Stimulated activated CD4-positive, alpha-beta T cell treated with anti-CD3 and anti-CD28 coated beads, Interleukin-15, amount 100 ng/mL, for 1 hour (primary cell): ENCODE measurements around the gene MTCL1.

Experiments used
- DNase-seq, 2 donors: peaks; one replicate each; pipeline ENCODE4 v3.0.0-alpha.2; 2020; ENCODE audit warnings: low read depth in 1 of 2, low spot score in 1 of 2

Gene MTCL1

DNA sequence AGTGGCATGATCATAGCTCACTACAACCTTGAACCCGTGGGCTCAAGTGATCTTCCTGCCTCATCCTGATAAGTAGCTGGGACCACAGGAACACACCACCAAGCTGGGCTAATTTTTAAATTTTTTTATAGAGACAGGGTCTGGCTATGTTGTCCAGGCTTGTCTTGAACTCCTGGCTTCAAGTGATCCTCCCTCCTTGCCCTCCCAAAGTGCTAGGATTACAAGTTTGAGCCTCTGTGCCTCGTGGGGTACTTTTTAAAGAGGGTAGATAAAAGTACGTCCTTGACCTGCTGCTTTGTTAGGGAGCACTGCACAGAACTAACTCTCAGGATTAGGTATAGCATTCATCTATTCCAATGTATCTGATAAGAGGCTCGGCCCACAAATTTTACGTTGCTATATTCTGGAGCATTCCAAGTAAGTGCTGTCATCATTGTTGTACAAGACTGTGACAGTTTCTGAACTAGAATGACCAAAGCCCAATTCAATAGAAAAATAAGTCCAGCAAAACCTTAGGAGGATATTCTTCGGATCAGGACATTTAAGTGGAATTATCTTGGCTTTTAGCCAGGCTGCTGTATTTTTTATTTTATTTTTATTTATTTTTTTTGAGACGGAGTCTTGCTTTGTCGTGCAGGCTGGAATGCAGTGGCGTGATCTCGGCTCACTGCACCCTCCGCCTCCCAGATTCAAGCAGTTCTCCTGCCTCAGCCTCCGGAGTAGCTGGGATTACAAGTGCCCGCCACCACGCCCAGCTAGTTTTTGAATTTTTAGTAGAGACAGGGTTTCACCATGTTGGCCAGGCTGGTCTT lies 4.1 kb downstream of the MTCL1 start:
- no peak for DNase-seq

DNA sequence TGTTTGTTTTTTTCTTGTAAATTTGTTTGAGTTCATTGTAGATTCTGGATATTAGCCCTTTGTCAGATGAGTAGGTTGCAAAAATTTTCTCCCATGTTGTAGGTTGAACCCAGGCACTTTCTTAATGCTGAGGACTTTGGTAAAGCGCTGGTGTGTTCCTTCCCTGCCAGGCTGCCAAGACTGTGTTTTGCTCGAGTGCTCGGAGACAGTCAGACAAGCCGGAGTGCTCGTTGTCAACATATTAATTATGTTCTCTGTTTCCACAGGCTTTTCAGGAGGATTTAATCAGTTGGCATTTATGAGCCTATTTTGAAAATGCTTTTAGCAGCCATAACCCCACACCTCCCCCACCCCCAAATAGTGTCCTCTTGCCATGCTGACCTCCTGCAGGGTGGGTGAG lies 6.4 kb downstream of the MTCL1 start:
- no peak for DNase-seq

DNA sequence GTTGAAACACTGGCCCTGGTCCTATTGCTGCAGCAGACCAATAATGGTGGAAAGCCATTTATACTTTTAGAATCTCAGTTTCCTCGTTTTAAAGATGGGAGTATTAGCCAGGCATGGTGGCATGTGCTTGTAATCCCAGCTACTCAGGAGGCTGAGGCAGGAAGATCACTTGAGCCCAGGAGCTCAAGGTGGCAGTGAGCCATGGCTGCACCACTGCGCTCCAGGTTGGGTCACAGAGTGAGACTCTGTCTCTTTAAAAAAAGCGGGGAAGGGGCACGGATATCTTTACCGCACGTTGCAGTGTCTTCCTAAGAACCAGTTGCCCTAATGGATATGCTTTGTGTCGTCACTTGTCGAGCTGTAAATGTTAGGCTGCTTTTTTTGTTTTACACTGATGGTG lies 8.3 kb downstream of the MTCL1 start:
- DNase-seq: no peak

DNA sequence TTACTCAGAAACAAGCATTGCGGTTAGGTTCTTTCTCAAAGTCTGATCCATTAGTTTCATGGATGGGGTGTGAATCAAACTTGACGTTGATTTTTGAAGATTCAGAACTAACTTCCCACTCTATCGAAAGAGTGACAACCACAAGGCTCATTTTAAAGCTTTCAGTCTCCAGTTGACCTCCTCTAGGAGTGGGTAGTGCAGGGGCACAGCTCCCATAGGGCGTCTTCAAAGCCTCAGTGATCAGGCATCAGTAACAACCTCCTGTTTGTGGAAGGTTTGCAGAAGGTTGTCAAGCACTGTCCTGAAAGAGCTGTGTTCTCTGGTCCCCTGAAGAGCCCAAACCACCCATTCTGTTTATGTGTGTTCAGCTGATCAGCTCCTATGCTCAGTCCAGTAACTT lies 10.2 kb downstream of the MTCL1 start:
- no peak for DNase-seq

DNA sequence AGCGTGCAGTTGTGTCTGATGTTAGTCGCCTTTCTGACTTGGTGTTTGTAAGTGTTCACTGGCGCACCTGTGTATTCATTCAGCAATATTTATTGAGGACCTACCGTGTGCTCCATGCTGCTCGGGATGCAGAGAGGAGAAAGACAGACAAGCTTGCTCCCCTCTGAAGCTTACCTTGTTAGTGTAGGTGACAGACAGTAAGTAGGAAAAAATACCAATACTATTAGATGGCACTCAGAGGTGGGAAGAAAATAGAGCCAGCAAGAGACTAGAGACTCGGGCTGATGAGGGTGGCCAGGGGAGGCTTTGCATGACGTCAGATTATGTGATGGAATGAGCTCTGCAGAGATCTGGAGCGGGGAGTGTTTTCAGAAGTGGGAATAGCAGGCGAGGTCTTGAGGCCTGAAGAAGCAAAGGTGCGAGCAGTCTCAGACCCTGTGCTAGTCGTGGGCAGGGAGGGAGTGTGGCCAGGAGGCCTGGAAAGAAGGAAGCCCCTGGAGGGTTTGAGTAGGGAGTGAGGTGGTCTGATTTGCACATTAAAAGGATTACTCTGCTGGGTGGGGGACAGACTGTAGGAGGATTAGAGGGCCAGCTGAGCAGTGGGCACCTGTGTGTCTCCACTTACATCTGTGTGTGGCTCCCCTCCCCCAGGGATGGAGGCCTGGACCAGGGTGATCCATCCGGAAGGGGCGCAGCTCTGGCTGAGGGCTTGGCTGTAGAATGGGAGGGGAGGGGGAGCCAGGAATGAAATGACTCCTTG lies 11.8 kb downstream of the MTCL1 start:
- DNase-seq: no peak

DNA sequence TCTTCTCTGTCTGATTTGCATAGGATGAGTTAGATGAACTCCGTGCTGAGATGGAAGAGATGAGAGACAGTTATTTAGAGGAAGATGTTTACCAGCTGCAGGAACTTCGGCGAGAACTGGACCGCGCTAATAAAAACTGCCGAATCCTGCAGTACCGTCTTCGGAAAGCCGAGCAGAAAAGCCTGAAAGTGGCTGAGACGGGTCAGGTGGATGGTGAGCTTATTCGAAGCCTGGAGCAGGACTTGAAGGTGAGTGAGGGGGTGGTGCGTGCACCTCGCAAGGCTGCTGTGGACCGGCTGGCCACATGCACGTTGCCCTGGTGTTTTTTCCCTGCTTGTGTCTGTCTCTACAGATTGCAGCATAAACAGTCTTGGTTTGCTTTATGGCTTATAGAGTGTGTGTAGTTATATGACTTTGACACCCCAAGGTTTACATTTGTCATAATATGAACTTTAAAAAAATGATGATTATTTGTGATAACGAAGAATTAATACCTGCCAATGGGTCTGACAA lies 13.1 kb downstream of the MTCL1 start:
- no peak for DNase-seq

DNA sequence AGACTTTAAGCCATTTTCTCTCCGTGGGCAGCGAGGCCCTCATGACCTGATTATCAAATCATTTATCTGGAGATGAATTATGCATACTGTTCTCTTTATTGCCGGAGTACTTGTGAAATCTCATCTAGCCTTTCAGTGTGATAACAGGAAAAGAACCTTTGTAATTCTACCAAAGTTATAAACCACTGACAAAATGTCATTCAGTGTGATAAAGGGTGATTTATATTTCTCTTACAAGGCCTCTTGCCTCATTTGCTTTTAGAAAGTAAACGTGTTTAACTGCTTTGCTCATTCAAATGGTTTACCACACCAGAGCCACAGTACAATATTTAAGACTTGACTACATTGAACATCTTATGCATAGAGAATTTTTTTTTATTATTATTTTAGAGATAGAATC lies 13.8 kb downstream of the MTCL1 start:
- no peak for DNase-seq

DNA sequence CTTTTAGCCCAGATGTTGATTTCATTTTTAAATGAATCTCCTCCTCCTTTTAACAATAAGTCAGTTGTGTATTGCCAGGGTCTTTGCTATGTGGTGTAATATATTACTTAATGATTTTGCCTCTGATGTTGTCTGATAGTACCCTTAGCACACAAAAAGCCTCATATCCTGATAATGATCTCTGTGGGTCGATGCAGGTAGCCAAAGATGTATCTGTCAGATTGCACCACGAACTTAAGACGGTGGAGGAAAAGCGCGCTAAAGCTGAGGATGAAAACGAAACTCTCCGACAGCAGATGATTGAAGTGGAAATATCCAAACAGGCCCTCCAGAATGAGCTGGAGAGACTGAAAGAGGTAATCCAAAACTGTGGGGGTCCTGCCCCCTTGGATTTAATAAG lies 14.8 kb downstream of the MTCL1 start:
- no peak for DNase-seq

DNA sequence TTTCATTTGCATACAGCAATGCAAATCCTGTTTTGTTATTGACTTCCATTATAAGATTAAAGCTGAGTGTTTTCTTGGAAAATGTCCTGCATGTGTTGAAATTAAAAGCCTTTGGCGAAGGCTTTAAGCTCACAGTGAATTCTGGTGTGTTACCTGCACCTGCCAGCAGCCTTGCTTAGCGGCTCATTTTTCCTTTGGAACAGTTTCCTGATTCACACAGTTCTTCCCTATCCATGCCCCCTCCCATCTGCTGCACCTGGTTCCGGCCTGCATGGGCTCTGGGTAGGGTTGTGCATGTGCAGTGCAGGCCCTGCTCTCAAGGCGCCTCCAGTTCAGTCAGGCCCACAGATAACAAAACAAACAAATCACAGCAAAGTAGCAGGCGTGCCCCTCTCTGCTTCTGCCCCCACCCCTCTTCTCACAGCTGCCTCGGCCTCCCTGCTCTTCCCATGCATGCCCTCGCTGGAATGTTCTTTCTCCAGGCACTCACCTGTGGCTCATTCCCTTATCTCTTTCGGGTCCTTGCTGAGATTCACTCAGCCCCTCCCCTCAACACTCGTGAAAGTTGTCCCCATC lies 15.8 kb downstream of the MTCL1 start:
- DNase-seq: no peak

DNA sequence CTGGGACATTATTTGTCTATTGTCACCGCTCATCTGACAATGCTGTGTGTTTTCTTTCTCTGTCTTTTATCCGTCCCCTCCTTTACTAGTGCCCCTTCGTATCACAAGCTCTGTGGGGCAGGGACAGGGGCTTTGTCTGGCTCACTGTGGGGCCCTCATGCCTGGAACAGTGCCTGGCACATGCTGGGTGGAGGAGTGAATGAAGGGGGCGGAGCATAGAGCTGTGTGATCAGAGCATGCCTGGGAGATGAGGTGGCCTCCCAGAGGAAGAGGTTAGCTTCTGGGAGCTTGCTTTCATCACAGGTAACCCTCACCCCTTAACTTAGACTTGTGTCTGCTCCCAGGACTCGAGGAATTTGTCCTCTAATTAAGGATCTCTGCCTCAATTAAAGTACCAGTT lies 16.4 kb downstream of the MTCL1 start:
- DNase-seq: no peak

DNA sequence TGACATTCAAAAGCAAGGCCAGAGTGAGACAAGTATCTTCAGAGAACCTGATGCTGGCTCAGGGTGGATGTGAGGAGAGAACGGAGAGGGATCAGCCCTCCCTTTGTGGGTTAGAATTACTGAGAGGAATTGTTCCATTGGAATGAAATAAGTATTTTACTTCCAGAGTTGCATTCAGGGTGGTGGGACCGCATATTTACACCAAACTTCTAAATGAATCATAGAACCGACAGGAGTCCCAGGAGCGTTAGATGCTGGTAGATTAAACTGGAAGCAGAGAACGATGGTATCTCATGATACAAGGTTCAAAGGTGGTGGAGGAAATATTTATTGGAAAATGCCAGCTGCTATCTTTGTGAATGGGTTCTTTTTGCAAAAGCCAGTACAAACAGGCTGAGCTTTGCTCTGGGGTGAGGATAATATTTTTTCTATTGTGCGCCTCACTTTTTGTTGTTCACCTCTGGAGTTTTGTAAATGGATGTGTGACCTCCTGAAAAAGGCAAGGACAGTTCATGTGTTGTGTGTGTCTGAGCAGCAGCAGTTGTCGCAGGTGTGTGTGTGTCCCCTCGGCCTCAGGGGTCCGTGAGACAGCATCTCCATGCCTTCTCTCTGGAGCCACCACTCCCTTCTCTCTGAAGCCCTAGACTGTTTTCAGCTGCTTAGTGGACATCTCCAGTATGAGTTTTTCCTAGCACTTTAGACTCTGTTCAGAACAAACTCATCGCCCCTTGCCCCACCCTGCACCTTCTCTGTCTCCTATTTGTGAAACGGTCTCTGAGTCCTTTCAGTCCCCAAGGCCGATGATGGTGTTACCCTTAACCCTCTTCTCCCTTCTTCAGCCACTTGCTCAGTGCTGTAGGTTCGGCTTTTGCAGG lies 17.8 kb downstream of the MTCL1 start:
- DNase-seq: no peak

DNA sequence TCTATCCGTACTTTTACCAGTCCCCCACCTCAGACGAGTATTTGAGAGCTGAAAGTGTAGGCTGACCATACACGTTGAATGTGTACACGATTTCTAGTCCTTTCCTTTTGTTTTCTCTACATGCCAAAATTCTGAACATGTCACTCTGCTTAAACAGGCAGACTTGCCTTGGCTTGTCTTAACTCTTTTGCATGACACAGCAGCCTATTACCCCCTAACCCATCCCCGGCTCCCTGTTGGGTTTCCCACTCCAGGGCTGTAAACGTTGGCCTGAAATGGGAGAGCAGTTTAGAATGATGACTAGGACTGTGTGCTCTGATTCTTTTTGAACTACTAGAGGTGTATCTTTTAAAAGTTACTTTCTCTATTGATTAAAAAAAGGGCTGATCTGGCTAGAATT lies 19.1 kb downstream of the MTCL1 start:
- DNase-seq: no peak

DNA sequence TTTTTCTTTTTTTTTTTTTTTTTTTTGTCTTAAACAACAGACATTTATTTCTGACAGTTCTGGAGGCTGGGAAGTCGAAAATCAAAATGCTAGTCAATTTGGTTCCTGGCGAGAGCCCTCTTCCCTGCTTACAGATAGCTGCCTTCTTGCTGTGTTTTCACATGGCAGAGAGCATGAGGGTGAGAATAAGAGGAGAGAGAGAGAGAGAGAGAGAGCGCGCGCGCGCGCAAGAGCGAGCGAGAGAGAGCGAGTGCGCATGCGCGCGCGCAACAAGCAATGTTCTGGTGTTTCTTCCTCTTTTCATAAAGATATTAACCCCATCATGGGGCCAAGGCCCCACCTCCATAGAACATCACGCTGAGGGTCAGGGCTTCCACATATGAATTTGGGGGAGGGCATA lies 20.9 kb downstream of the MTCL1 start:
- no peak for DNase-seq

DNA sequence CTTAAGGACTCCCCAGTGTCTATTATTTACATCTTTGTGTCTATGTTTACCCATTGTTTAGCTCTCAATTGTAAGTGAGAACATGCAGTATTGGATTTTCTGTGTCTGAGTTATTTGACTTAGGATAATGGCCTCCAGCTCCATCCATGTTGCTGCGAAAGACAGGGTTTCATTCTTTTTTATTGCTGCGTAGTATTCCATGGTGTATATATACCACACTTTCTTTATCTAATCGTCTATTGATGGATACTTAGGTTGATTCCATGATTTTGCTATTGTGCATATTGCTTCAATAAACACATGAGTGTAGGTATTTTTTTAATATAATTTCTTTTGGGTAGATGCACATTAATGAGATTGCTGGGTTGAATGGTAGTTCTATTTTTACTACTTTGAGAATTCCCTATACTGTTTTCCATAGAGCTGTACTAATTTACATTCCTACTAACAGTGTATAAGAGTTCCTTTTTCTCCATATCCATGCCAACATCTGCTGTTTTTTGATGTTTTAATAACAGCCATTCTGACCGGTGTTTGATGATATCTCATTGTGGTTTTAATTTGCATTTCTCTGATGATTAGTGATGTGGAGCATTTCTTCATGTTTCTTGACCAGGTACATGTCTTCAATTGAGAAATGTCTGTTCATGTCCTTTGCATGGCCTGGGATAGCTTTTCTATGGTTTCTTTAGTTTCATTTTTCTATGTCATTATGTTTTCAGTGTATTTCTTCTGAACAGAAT lies 21.8 kb downstream of the MTCL1 start:
- DNase-seq: no peak

DNA sequence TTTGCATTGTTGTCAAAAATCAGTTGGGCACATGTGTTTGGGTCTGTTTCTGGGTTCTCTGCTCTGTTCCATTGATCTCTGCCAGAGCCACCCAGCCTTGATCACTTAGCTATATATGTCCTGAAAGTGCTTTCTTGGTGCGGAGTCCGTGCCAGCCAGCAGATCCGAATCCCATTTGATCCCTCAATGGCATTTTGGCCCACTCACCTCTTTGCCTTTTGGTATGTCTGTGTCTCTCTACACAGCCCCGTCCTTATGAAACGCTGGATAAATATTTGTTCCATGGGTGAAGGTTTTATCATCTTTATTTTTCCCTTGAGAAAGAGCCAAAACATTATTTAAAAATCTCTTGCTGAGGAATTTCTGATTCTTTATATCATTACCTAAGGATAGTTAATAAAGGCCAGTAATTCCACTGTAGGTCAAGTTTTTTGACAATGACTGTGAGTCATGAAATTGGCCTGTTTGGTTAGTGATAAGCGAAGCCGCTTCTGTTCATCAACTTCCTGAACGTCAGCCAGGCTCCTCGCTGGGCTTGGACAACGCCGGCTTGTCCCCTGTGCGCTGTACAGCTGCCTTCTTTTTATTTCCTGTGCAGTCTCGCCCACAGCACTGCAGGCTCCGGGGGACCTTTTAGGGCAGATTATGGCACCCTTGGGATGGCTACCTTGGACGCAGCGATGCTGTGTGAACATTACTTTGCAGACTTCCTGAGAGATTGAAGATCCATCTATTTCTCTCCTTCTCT lies 24.9 kb downstream of the MTCL1 start:
- DNase-seq: no peak

DNA sequence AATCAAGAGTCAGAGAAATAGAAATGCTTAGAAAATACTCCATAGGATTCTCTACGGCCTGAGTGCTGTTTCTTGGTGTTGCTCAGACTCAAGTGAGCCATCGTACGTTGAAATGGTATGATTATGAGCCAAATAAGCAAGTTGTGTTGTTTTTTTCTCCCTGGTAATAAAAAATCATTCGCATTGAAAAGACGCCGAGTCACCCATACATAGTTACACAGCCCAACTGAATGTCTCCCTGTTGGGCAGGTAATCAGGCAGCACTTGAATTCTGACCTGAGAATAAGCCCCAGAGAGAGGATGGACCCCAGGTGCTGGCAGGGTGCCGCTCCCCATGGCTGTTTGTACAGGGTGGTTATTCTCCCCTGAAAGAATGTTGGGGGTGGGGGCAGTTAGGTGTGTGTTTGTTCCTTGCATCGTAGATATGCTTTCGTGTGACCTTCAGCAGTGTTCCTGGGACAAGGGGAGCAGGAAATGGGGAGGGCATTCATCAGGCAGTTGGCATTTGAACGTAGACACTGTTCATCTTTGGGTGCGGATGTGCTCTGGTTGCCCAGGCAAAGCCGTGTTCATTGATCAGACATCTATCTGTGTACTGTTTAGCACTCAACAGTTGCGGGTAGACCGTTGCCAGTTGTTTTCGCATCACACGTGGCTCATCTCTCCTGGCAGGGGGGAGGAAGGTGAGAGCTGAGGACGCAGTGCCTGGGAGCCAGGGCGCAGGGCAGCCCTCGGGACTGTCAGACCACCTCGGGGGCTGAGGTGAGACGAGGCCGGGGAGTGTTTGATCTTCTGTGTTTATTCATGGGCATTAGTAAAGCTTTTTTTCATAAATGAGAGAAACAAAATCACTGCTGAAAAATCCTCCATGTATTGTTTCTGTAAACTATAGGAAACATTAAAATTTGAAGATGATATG lies 27.3 kb downstream of the MTCL1 start:
- no peak for DNase-seq

DNA sequence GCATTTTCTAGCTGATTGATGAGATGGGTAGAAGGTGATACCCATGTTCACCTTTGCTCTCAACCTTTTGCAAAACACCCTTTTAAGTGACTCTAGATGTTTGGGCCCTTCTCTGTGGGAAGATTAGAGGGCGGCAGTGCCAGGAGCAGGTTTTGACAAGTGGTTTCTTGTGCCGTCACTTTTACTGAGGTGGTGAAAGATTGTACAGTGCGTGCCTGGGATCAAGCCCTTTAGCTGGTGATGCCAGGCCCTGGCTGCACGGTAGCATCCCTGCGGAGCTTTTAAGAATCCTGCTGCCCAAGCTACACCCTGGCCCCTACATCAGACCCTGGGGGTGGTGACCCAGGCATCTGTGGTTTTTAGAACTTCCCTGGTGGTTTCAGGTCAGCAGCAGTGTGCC lies 29.1 kb downstream of the MTCL1 start:
- no peak for DNase-seq

DNA sequence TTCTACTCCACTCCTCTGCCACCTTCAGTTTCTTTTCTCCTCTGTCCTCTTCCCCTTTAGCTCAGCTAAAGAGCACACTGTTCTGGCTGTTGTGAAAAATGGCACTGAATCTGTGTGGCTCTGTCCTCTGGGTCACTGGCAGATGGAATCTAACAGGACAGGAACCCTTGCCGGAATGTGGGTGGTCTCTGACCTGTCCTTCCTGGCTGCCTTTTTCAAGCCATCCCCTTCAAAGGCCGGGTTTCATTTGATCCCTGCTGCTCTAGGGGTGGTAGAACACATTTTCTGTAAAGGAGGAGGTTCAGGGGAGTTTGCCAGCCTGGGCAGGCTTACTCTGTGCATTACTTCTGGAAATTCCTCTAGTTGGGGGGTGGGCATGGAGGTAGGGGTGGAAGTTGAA lies 29.9 kb downstream of the MTCL1 start:
- DNase-seq: no peak

DNA sequence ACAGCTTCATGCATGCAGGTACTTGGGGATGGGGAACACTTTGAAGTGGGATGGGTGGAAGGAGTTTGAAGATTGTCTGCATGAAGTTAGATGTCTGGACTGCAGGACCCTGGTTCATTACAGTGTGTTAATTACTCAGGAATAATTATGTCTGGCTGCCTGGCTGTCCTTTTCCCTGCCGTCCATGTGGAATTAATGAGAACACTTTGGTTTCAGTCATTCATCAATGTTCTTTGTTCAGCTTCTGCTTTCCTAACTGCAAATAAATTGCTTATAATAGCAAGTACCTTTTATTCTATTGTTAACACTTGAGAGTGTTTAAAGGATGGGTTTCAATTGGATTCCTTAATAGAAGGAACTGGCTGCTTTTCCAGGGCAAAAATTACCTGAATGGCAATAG lies 35.8 kb downstream of the MTCL1 start:
- no peak for DNase-seq
